Keratinocyte (primary cell): ENCODE measurements around the gene ATP8A2. TPM values are rescaled to one million over a fixed set of nuclear protein-coding genes. Genes with fewer than 3 reads are reported as not detected.

Experiments
- DNase-seq: peaks from one replicate; pipeline ENCODE4 v3.0.0-alpha.2; 2011; ENCODE audit warnings: low read depth, missing footprints, low spot score
- FAIRE-seq: peaks from 2 replicates; lab custom pipeline; 2011; peaks lifted over from hg19 to GRCh38; lab: Jason Lieb, UNC
- H2AFZ ChIP-seq: 2 replicates; pipeline ENCODE4 v1.6.0; 2012; ENCODE audit warnings: low read length, control low read depth, inconsistent platforms; ENCODE audit not compliant: control insufficient read depth
- H3K27ac ChIP-seq: 2 replicates; pipeline ENCODE4 v1.5.1; 2011; ENCODE audit warnings: low read length; ENCODE audit not compliant: control insufficient read depth, insufficient read depth
- H3K27me3 ChIP-seq: 3 replicates; pipeline ENCODE4 v1.6.0; 2011; ENCODE audit warnings: low read length; ENCODE audit not compliant: control insufficient read depth, insufficient read depth; ENCODE audit errors: extremely low read depth
- H3K36me3 ChIP-seq, 2 experiments: 2 replicates in 1 of 2; 3 replicates in 1 of 2; pipeline ENCODE4 v1.5.1; 2011; ENCODE audit warnings: low read length in 2 of 2, mild to moderate bottlenecking in 1 of 2; ENCODE audit not compliant: control insufficient read depth in 2 of 2, insufficient read depth in 2 of 2; ENCODE audit errors: extremely low read depth in 1 of 2
- H3K4me1 ChIP-seq: 3 replicates; pipeline ENCODE4 v1.5.1; 2011; ENCODE audit warnings: low read length; ENCODE audit not compliant: control insufficient read depth, insufficient read depth; ENCODE audit errors: extremely low read depth
- H3K4me2 ChIP-seq: 3 replicates; pipeline ENCODE4 v1.6.0; 2011; ENCODE audit warnings: low read depth, low read length; ENCODE audit not compliant: control insufficient read depth, insufficient read depth; ENCODE audit errors: extremely low read depth
- H3K4me3 ChIP-seq, 3 experiments: fragments of 200-600 bp in 1 of 3; sonication (generic) in 1 of 3; 2 replicates in 2 of 3; 3 replicates in 1 of 3; pipeline ENCODE4 v1.5.1; 2011 to 2016; ENCODE audit warnings: low read length in 3 of 3, mild to moderate bottlenecking in 3 of 3, control low read depth in 2 of 3, inconsistent platforms in 1 of 3, low read depth in 1 of 3, mixed read lengths in 1 of 3, mixed run types in 1 of 3, moderate library complexity in 1 of 3; ENCODE audit not compliant: control insufficient read depth in 2 of 3, insufficient read depth in 2 of 3; ENCODE audit errors: extremely low read depth in 1 of 3
- H3K79me2 ChIP-seq: 2 replicates; pipeline ENCODE4 v1.6.0; 2012; ENCODE audit warnings: low read length; ENCODE audit not compliant: control insufficient read depth, insufficient read depth
- H3K9ac ChIP-seq: 3 replicates; pipeline ENCODE4 v1.6.0; 2011; ENCODE audit warnings: low read length; ENCODE audit not compliant: control insufficient read depth, insufficient read depth; ENCODE audit errors: extremely low read depth
- H3K9me1 ChIP-seq: 3 replicates; pipeline ENCODE4 v1.6.0; 2011; ENCODE audit warnings: low read length; ENCODE audit not compliant: control insufficient read depth, insufficient read depth; ENCODE audit errors: extremely low read depth
- H3K9me3 ChIP-seq: 2 replicates; pipeline ENCODE4 v1.5.1; 2012; ENCODE audit warnings: low read depth, low read length; ENCODE audit not compliant: control insufficient read depth
- H4K20me1 ChIP-seq: 3 replicates; pipeline ENCODE4 v1.6.0; 2011; ENCODE audit warnings: low read length; ENCODE audit not compliant: control insufficient read depth, insufficient read depth; ENCODE audit errors: extremely low read depth
- EZH2 ChIP-seq: IDR thresholded peaks from one replicate; pipeline ENCODE4 v1.6.1; 2012; ENCODE audit warnings: inconsistent platforms, mild to moderate bottlenecking, low read length, moderate library complexity
- dilution Hi-C: fragments of 300-500 bp; cut with MboI; formaldehyde crosslinking; loops from one replicate; pipeline ENCODE4 v1.7.0; 2020; ENCODE audit warnings: low sequenced_read_pairs; ENCODE audit not compliant: extremely low pct_ligation_motif_present
- polyA plus RNA-seq, 5 experiments: library from polyadenylated mRNA; depleted of rRNA in 3 of 5; stranded (reverse) in 3 of 5; stranded (forward) in 1 of 5; unstranded in 1 of 5; fragments of >200 nt; gene quantifications; 1 replicate in 1 of 5; 2 replicates in 3 of 5; 3 replicates in 1 of 5; pipeline versions ENCODE4 v1.2.1 to v1.2.3, GENCODE V29; 2011 to 2012; ENCODE audit warnings: missing spikeins in 2 of 5, low read depth in 1 of 5, low replicate concordance in 1 of 5
- TF ChIP-seq, protein P1 (sequence below), 3 experiments: IDR thresholded peaks in 1 of 3; conservative IDR thresholded peaks in 1 of 3; optimal IDR thresholded peaks in 1 of 3; 2 replicates in 2 of 3; 3 replicates in 1 of 3; pipeline versions ENCODE3 to v1.5.1; 2011; ENCODE audit warnings: low read length in 3 of 3, mild to moderate bottlenecking in 3 of 3, moderate library complexity in 2 of 3, control low read depth in 1 of 3, inconsistent platforms in 1 of 3; ENCODE audit not compliant: insufficient read depth in 2 of 3; ENCODE audit errors: extremely low read depth in 1 of 3

The ATP8A2 gene
- polyA plus RNA-seq, 1 donor (not counting 4 experiments of a cell fraction or from before 2014, with no cell fraction given), result 0.16 TPM

DNA sequence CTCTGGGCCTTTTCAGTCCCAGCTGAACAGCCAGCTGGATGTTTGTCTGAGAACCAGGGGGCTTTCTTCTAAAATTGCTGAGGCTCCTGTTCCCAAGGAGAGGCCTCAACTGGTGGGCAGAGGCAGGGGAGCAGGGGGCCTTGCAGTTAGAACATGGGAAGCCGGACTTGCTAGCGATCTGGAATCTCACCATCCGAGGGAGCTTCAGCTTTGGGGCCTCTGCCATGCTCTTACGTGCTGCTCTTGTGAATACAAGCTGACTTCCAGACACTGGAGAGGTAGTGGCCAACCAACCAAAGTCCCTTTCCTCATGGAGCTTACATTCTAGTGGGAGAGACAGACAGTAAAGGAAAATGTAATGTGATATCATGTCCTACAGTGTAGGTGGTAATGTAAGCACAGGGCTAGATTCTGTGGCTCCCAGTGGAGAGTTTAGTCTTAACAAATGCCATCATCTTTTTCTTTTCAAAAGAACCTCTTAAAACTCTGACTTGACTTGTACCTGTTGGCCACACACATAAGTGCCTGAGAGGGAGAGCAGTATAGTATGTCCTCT is 657.9 kb downstream of the ATP8A2 start:
- Histone ChIP-seq H3K79me2 (no peaks in the 10 kb centered on the region), H3K4me3 (no peak overlapping the region), H3K27me3 (peaks cover 7% of the 10 kb centered on the region), H3K27ac (no peak overlapping the region), H3K9me3 (no peaks in the 10 kb centered on the region), H3K36me3 (no peaks in the 10 kb centered on the region), H3K4me1 (no peaks in the 10 kb centered on the region), H4K20me1 (no peaks in the 10 kb centered on the region), H2AFZ (no peak overlapping the region), H3K9ac (no peak overlapping the region), H3K4me2 (no peak overlapping the region), H3K9me1 (no peaks in the 10 kb centered on the region)
- dilution Hi-C loops, result no loop called here
- DNase-seq (no peak), FAIRE-seq (no peak)
- no peak for TF ChIP-seq EZH2
- TF ChIP-seq, protein P1, sequence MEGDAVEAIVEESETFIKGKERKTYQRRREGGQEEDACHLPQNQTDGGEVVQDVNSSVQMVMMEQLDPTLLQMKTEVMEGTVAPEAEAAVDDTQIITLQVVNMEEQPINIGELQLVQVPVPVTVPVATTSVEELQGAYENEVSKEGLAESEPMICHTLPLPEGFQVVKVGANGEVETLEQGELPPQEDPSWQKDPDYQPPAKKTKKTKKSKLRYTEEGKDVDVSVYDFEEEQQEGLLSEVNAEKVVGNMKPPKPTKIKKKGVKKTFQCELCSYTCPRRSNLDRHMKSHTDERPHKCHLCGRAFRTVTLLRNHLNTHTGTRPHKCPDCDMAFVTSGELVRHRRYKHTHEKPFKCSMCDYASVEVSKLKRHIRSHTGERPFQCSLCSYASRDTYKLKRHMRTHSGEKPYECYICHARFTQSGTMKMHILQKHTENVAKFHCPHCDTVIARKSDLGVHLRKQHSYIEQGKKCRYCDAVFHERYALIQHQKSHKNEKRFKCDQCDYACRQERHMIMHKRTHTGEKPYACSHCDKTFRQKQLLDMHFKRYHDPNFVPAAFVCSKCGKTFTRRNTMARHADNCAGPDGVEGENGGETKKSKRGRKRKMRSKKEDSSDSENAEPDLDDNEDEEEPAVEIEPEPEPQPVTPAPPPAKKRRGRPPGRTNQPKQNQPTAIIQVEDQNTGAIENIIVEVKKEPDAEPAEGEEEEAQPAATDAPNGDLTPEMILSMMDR (optimal IDR thresholded peaks at IDR 0.05 in 1 of 3, IDR thresholded peaks at IDR 0.05 in 1 of 3, conservative IDR thresholded peaks at IDR 0.05 in 1 of 3; ENCODE audit: extremely low read depth in 1 of 3, insufficient read depth in 2 of 3, low read length in 3 of 3), result no peak

DNA sequence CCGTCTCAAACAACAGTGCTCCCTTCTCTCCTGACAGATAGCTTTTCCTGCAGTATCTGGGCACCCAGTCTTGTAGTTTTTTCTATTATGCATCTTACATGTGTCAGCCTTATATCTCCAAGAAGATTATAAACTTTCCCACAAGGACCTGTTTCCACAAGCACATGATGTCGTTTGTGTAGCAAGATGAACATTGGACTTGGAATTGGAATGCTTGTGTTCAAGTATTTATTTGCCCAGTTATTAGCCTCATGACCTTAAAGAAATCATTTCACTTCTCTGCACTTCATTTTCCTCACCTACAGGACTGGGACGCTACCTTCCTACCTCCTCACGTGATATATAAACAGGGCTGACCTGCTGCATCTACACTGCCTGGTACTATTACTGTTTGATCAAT is 658.6 kb downstream of the ATP8A2 start:
- dilution Hi-C loops, result no loop called here
- no peak overlapping the region for H3K9ac ChIP-seq
- no peak overlapping the region for H2AFZ ChIP-seq
- H3K9me1 ChIP-seq, result no peaks in the 10 kb centered on the region
- FAIRE-seq, result no peak
- H3K4me3 ChIP-seq, result no peak overlapping the region
- TF ChIP-seq, protein P1 (optimal IDR thresholded peaks at IDR 0.05 in 1 of 3, IDR thresholded peaks at IDR 0.05 in 1 of 3, conservative IDR thresholded peaks at IDR 0.05 in 1 of 3; ENCODE audit: extremely low read depth in 1 of 3, insufficient read depth in 2 of 3, low read length in 3 of 3), result no peak
- H3K79me2 ChIP-seq, result no peaks in the 10 kb centered on the region
- no peaks in the 10 kb centered on the region for H4K20me1 ChIP-seq
- no peaks in the 10 kb centered on the region for H3K9me3 ChIP-seq
- H3K4me2 ChIP-seq, result no peak overlapping the region
- H3K27ac ChIP-seq, result no peak overlapping the region
- no peaks in the 10 kb centered on the region for H3K4me1 ChIP-seq
- H3K27me3 ChIP-seq, result peaks cover 7% of the 10 kb centered on the region
- DNase-seq, result no peak
- H3K36me3 ChIP-seq, result no peaks in the 10 kb centered on the region
